ENCODE data around the gene JPH3. TPM values are rescaled to one million over a fixed set of nuclear protein-coding genes. Genes with fewer than 3 reads are reported as not detected.

Gene JPH3
- total RNA-seq, 6 experiments from 2014 or later: not detected

GRCh38 chr16:87666919-87667318 is 64.6 kb downstream of the JPH3 start:
- Mint-ChIP-seq H3K36me3 (ENCODE audit: low read depth) (no peaks in the 10 kb centered on the region), H3K4me1 (ENCODE audit: low read depth) (no peaks in the 10 kb centered on the region), H3K9me3 (no peaks in the 10 kb centered on the region), H3K27me3 (ENCODE audit: insufficient read depth) (peaks cover 26% of the 10 kb centered on the region), H3K27ac (no peak overlapping the region), H3K4me3 (no peak overlapping the region)
- no peak for TF ChIP-seq CTCF (IDR thresholded peaks at IDR 0.05)
- no peak for DNase-seq

- TF ChIP-seq CTCF (IDR thresholded peaks at IDR 0.05): no peak
- Mint-ChIP-seq H3K4me1 (ENCODE audit: low read depth) (no peaks in the 10 kb centered on the region), H3K9me3 (no peaks in the 10 kb centered on the region), H3K4me3 (no peak overlapping the region), H3K36me3 (ENCODE audit: low read depth) (no peaks in the 10 kb centered on the region), H3K27ac (no peak overlapping the region), H3K27me3 (ENCODE audit: insufficient read depth) (peaks cover 25% of the 10 kb centered on the region)
- no peak for DNase-seq
Observed at GRCh38 chr16:87667443-87667842, 65.1 kb downstream of the JPH3 start.

- Mint-ChIP-seq H3K27ac (no peak overlapping the region), H3K4me1 (ENCODE audit: low read depth) (no peaks in the 10 kb centered on the region), H3K4me3 (no peak overlapping the region), H3K36me3 (ENCODE audit: low read depth) (no peaks in the 10 kb centered on the region), H3K9me3 (no peaks in the 10 kb centered on the region), H3K27me3 (ENCODE audit: insufficient read depth) (peaks cover 25% of the 10 kb centered on the region)
- no peak for TF ChIP-seq CTCF (IDR thresholded peaks at IDR 0.05)
- DNase-seq: no peak
Observed at GRCh38 chr16:87667946-87668345, 65.6 kb downstream of the JPH3 start.

GRCh38 chr16:87669672-87670071 is 67.4 kb downstream of the JPH3 start:
- no peak for TF ChIP-seq CTCF (IDR thresholded peaks at IDR 0.05)
- DNase-seq: no peak
- Mint-ChIP-seq H3K4me3 (no peak overlapping the region), H3K27me3 (ENCODE audit: insufficient read depth) (peaks cover 22% of the 10 kb centered on the region), H3K27ac (no peak overlapping the region), H3K9me3 (no peaks in the 10 kb centered on the region), H3K36me3 (ENCODE audit: low read depth) (no peaks in the 10 kb centered on the region), H3K4me1 (ENCODE audit: low read depth) (no peaks in the 10 kb centered on the region)

GRCh38 chr16:87671221-87671620 is 68.9 kb downstream of the JPH3 start:
- Mint-ChIP-seq H3K27me3 (ENCODE audit: insufficient read depth) (peaks cover 24% of the 10 kb centered on the region), H3K4me3 (no peak overlapping the region), H3K27ac (no peak overlapping the region), H3K9me3 (no peaks in the 10 kb centered on the region), H3K36me3 (ENCODE audit: low read depth) (no peaks in the 10 kb centered on the region), H3K4me1 (ENCODE audit: low read depth) (no peaks in the 10 kb centered on the region)
- TF ChIP-seq CTCF (IDR thresholded peaks at IDR 0.05): no peak
- no peak for DNase-seq

- no peak for DNase-seq
- no peak for TF ChIP-seq CTCF (IDR thresholded peaks at IDR 0.05)
- no peak overlapping the region for H3K4me3 Mint-ChIP-seq
- H3K9me3 Mint-ChIP-seq: no peaks in the 10 kb centered on the region
- H3K36me3 Mint-ChIP-seq (ENCODE audit: low read depth): no peaks in the 10 kb centered on the region
- no peaks in the 10 kb centered on the region for H3K4me1 Mint-ChIP-seq (ENCODE audit: low read depth)
- peaks cover 25% of the 10 kb centered on the region for H3K27me3 Mint-ChIP-seq (ENCODE audit: insufficient read depth)
- H3K27ac Mint-ChIP-seq: no peak overlapping the region
Observed at GRCh38 chr16:87671715-87672270, 69.5 kb downstream of the JPH3 start.
